IMR-90 (cell line): ENCODE results near the gene ZSCAN12. TPM values are rescaled to one million over a fixed set of nuclear protein-coding genes. Genes with fewer than 3 reads are reported as not detected.

Experiments used
- BHLHE40 ChIP-seq: fragments of 150-350 bp; IDR thresholded peaks from 2 replicates; pipeline ENCODE4 v1.6.1; 2016; ENCODE audit warnings: mild to moderate bottlenecking, low read depth, low read length
- MAFK ChIP-seq: IDR thresholded peaks from 2 replicates; pipeline ENCODE4 v1.6.1; 2012; ENCODE audit warnings: low read depth, low read length, improper control_type of control experiment
- SMC3 ChIP-seq: fragments of 150-350 bp; IDR thresholded peaks from 2 replicates; pipeline ENCODE4 v1.6.1; 2016; ENCODE audit warnings: low read depth, mild to moderate bottlenecking, antibody characterized with exemption, low read length, moderate library complexity
- polyA plus RNA-seq, 3 experiments: library from polyadenylated mRNA; depleted of rRNA; stranded (reverse); fragments of >200 nt; gene quantifications; 2 replicates each; pipeline ENCODE4 v1.2.3, GENCODE V29; 2012; ENCODE audit warnings: low replicate concordance in 1 of 3
- total RNA-seq: library from RNA; depleted of rRNA; stranded (reverse); fragments of >200 nt; gene quantifications from 2 replicates; pipeline ENCODE4 v1.2.3, GENCODE V29; 2012

Gene ZSCAN12
- total and polyA plus RNA-seq, 2 of the 4 experiments (the other 2 are of a cell fraction) = 2.0 to 6.5 TPM

- no peak for TF ChIP-seq MAFK
- no peak for TF ChIP-seq SMC3
- TF ChIP-seq BHLHE40 = no peak
These were observed 63.0 kb downstream of the ZSCAN12 start (continued) for GRCh38 chr6:28336284-28337120.
